Measurements from ENCODE around the gene TXNDC12.
"Not testable (repeated sequence)": the region's sequence is repeated elsewhere in the genome, so short reads cannot be mapped to it uniquely, and the experiment has no call there.

The TXNDC12 gene

DNA sequence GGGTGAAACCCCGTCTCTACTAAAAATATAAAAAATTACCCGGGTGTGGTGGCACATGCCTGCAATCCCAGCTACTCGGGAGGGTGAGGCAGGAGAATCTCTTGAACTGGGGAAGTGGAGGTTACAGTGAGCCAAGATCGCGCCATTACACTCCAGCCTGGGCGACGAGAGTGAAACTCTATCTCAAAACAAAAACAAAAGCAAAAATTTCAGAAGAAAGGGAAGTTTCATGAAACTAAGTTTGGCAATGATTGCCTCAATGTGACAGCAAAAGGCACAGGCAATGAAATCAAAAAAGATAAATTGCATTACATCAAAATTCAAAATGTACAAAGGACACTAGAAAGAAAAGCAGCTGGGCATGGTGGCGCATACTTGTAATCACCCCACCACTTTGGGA is 41.2 kb upstream of the TXNDC12 start:
- TF ChIP-seq EZH2 (IDR thresholded peaks at IDR 0.05; ENCODE audit: borderline replicate concordance, low read depth, low read length, severe bottlenecking), result no peak
- TF ChIP-seq, protein P1, sequence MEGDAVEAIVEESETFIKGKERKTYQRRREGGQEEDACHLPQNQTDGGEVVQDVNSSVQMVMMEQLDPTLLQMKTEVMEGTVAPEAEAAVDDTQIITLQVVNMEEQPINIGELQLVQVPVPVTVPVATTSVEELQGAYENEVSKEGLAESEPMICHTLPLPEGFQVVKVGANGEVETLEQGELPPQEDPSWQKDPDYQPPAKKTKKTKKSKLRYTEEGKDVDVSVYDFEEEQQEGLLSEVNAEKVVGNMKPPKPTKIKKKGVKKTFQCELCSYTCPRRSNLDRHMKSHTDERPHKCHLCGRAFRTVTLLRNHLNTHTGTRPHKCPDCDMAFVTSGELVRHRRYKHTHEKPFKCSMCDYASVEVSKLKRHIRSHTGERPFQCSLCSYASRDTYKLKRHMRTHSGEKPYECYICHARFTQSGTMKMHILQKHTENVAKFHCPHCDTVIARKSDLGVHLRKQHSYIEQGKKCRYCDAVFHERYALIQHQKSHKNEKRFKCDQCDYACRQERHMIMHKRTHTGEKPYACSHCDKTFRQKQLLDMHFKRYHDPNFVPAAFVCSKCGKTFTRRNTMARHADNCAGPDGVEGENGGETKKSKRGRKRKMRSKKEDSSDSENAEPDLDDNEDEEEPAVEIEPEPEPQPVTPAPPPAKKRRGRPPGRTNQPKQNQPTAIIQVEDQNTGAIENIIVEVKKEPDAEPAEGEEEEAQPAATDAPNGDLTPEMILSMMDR (IDR thresholded peaks at IDR 0.05; ENCODE audit: borderline replicate concordance, extremely low read depth, low read length, poor library complexity, severe bottlenecking), result no peak
- no peaks in the 10 kb centered on the region for H3K27me3 ChIP-seq (ENCODE audit: insufficient read depth, low read length, poor library complexity)
- H3K9me3 ChIP-seq (ENCODE audit: insufficient read depth, low read length, severe bottlenecking), result no peaks in the 10 kb centered on the region
- DNase-seq (no peak), ATAC-seq (ENCODE audit: insufficient read depth, low read depth) (no peak)
- H3K4me3 ChIP-seq (ENCODE audit: low read depth in 1 of 2, low read length in 2 of 2), result no peak overlapping the region
- H3K79me2 ChIP-seq (ENCODE audit: insufficient read depth, low read length), result no peaks in the 10 kb centered on the region
- no peak overlapping the region for H2AFZ ChIP-seq (ENCODE audit: low read depth, low read length)
- H3K4me2 ChIP-seq (ENCODE audit: insufficient read depth, low read length), result no peak overlapping the region
- H3K4me1 ChIP-seq (ENCODE audit: insufficient read depth, low read length), result no peaks in the 10 kb centered on the region
- H3K9ac ChIP-seq (ENCODE audit: low read depth, low read length), result no peak overlapping the region
- no peak overlapping the region for H3K27ac ChIP-seq (ENCODE audit: low read length)
- H3K36me3 ChIP-seq (ENCODE audit: insufficient read depth, low read length), result peaks cover 5% of the 10 kb centered on the region; the same call in 1 of the 2 replicates
- no peaks in the 10 kb centered on the region for H4K20me1 ChIP-seq (ENCODE audit: insufficient read depth, low read length)

DNA sequence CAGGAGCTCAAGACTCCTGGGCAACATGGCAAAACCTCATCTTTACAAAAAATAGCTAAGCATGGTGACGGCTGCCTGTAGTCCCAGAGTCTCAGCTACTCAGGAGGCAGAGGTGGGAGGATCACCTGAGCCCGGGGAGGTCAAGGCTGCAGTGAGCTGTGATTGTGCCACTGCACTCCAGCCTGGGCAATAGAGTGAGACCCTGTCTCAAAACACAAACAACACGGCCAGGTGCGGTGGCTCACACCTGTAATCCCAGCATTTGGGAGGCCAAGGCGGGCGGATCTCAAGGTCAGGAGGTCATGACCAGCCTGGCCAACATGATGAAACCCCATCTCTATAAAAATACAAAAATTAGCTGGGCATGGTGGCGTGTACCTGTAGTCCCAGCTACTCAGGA is 39.3 kb upstream of the TXNDC12 start:
- not testable (repeated sequence) for H3K4me1 ChIP-seq (ENCODE audit: insufficient read depth, low read length); H3K79me2 ChIP-seq (ENCODE audit: insufficient read depth, low read length); H3K27me3 ChIP-seq (ENCODE audit: insufficient read depth, low read length, poor library complexity); H3K4me2 ChIP-seq (ENCODE audit: insufficient read depth, low read length); H2AFZ ChIP-seq (ENCODE audit: low read depth, low read length); H3K9ac ChIP-seq (ENCODE audit: low read depth, low read length); H3K9me3 ChIP-seq (ENCODE audit: insufficient read depth, low read length, severe bottlenecking); H3K4me3 ChIP-seq (ENCODE audit: low read depth in 1 of 2, low read length in 2 of 2); DNase-seq; ATAC-seq (ENCODE audit: insufficient read depth, low read depth); H3K27ac ChIP-seq (ENCODE audit: low read length); H4K20me1 ChIP-seq (ENCODE audit: insufficient read depth, low read length)
- peaks cover 22% of the 10 kb centered on the region for H3K36me3 ChIP-seq (ENCODE audit: insufficient read depth, low read length)

DNA sequence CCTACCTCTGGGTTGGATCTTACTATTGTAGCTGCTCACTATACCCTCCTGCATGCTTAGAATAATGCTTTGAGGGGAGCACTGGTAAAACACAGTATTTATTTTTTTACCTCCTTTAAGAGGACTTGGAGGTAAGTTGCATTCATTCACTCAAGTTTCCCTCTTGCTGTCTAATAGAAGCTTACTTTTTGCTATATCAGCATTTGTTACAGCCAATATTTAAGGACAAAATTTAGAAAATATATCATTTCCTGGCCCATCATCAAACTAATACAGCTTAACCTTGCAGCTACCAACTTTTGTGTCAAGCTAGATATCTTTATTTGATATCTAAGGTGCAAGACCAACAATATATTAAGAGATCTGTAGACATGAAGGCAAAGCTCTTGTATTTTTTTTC is 32.9 kb upstream of the TXNDC12 start:
- not testable (repeated sequence) for H3K27ac ChIP-seq (ENCODE audit: low read length); H3K4me1 ChIP-seq (ENCODE audit: insufficient read depth, low read length); DNase-seq; H4K20me1 ChIP-seq (ENCODE audit: insufficient read depth, low read length); H3K9ac ChIP-seq (ENCODE audit: low read depth, low read length); H3K4me3 ChIP-seq (ENCODE audit: low read depth in 1 of 2, low read length in 2 of 2); H2AFZ ChIP-seq (ENCODE audit: low read depth, low read length); H3K27me3 ChIP-seq (ENCODE audit: insufficient read depth, low read length, poor library complexity); H3K9me3 ChIP-seq (ENCODE audit: insufficient read depth, low read length, severe bottlenecking); ATAC-seq (ENCODE audit: insufficient read depth, low read depth); H3K4me2 ChIP-seq (ENCODE audit: insufficient read depth, low read length)
- Histone ChIP-seq H3K79me2 (ENCODE audit: insufficient read depth, low read length) (peaks cover 13% of the 10 kb centered on the region), H3K36me3 (ENCODE audit: insufficient read depth, low read length) (peaks cover 54% of the 10 kb centered on the region)

DNA sequence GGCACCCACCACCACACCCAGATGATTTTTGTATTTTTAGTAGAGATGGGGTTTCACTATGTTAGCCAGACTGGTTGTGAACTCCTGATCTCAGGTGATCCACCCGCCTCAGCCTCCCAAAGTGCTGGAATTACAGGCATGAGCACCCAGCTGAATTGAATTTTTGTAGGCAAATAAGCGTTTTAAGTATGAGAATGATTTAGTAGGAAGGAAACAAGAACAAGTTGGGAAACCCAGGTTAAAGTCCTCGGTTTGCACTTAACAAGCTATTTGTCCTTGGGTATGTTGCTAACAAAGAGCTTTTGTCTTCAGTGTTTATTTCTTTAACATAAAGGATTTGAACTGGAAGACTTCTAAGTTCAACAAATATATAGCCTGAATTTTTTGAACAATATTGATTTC is 25.0 kb upstream of the TXNDC12 start:
- H4K20me1 ChIP-seq (ENCODE audit: insufficient read depth, low read length), result no peaks in the 10 kb centered on the region
- no peak overlapping the region for H3K4me2 ChIP-seq (ENCODE audit: insufficient read depth, low read length)
- no peak for DNase-seq
- no peak overlapping the region for H3K9ac ChIP-seq (ENCODE audit: low read depth, low read length)
- no peak for TF ChIP-seq EZH2 (IDR thresholded peaks at IDR 0.05; ENCODE audit: borderline replicate concordance, low read depth, low read length, severe bottlenecking)
- TF ChIP-seq, protein P1 (IDR thresholded peaks at IDR 0.05; ENCODE audit: borderline replicate concordance, extremely low read depth, low read length, poor library complexity, severe bottlenecking), result no peak
- no peak for ATAC-seq (ENCODE audit: insufficient read depth, low read depth)
- H3K27me3 ChIP-seq (ENCODE audit: insufficient read depth, low read length, poor library complexity), result no peaks in the 10 kb centered on the region
- H3K27ac ChIP-seq (ENCODE audit: low read length), result no peak overlapping the region
- no peak overlapping the region for H3K4me3 ChIP-seq (ENCODE audit: low read depth in 1 of 2, low read length in 2 of 2)
- H2AFZ ChIP-seq (ENCODE audit: low read depth, low read length), result no peak overlapping the region
- peaks cover 72% of the 10 kb centered on the region for H3K79me2 ChIP-seq (ENCODE audit: insufficient read depth, low read length)
- no peaks in the 10 kb centered on the region for H3K9me3 ChIP-seq (ENCODE audit: insufficient read depth, low read length, severe bottlenecking)
- H3K36me3 ChIP-seq (ENCODE audit: insufficient read depth, low read length), result peaks cover 13% of the 10 kb centered on the region; the same call in 1 of the 2 replicates
- no peaks in the 10 kb centered on the region for H3K4me1 ChIP-seq (ENCODE audit: insufficient read depth, low read length)

DNA sequence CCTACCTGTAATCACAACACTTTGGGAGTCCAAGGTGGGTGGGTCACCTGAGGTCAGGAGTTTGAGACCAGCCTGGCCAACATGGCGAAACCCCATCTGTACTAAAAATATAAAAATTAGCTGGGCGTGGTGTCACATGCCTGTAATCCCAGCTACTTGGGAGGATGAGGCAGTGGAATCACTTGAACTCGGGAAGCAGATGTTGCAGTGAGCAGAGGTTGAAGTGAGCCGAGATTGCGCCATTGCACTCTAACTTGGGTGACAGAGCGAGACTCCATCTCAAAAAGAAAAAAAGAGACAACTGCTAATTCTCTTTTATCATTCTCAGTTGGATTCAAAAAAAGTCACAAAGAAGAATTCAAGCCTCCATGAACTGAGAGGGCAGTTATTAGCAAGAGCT is 22.3 kb upstream of the TXNDC12 start:
- not testable (repeated sequence) for H3K9me3 ChIP-seq (ENCODE audit: insufficient read depth, low read length, severe bottlenecking); H3K4me2 ChIP-seq (ENCODE audit: insufficient read depth, low read length); ATAC-seq (ENCODE audit: insufficient read depth, low read depth); H3K27me3 ChIP-seq (ENCODE audit: insufficient read depth, low read length, poor library complexity); H3K9ac ChIP-seq (ENCODE audit: low read depth, low read length); H4K20me1 ChIP-seq (ENCODE audit: insufficient read depth, low read length); DNase-seq; H3K4me1 ChIP-seq (ENCODE audit: insufficient read depth, low read length); H3K27ac ChIP-seq (ENCODE audit: low read length); H2AFZ ChIP-seq (ENCODE audit: low read depth, low read length); H3K4me3 ChIP-seq (ENCODE audit: low read depth in 1 of 2, low read length in 2 of 2)
- Histone ChIP-seq H3K36me3 (ENCODE audit: insufficient read depth, low read length) (peaks cover 29% of the 10 kb centered on the region), H3K79me2 (ENCODE audit: insufficient read depth, low read length) (peaks cover 76% of the 10 kb centered on the region)

Measured in DND-41 (cell line).